GM21717 (cell line): ENCODE data around the gene CALML3.

Experiments
- ATAC-seq: cut with Tn5 transposase; IDR thresholded peaks from one replicate; pipeline ENCODE4 v1.9.1; 2021; ENCODE audit warnings: mild to moderate bottlenecking, moderate library complexity; ENCODE audit not compliant: unreplicated experiment

Gene CALML3

GRCh38 chr10:5565671-5566581 lies 41.2 kb downstream of the CALML3 start:
- no peak for ATAC-seq

- no peak for ATAC-seq
Observed at GRCh38 chr10:5566614-5567013, 41.9 kb downstream of the CALML3 start.

- no peak for ATAC-seq
Observed at GRCh38 chr10:5567477-5567876, 42.7 kb downstream of the CALML3 start.

- ATAC-seq = no peak
Observed at GRCh38 chr10:5568984-5569383, 44.2 kb downstream of the CALML3 start.

- ATAC-seq = no peak
Observed at GRCh38 chr10:5569568-5569967, 44.8 kb downstream of the CALML3 start.

- no peak for ATAC-seq
Observed at GRCh38 chr10:5570007-5570655, 45.4 kb downstream of the CALML3 start.

- ATAC-seq = no peak
Observed at GRCh38 chr10:5570979-5571810, 46.4 kb downstream of the CALML3 start.

- ATAC-seq = no peak
Observed at GRCh38 chr10:5571826-5572225, 47.1 kb downstream of the CALML3 start.

- no peak for ATAC-seq
Observed at GRCh38 chr10:5573319-5573950, 48.7 kb downstream of the CALML3 start.

GRCh38 chr10:5573968-5574641 lies 49.3 kb downstream of the CALML3 start:
- no peak for ATAC-seq

- no peak for ATAC-seq
Observed at GRCh38 chr10:5574642-5575131, 49.9 kb downstream of the CALML3 start.

- no peak for ATAC-seq
Observed at GRCh38 chr10:5575144-5575481, 50.4 kb downstream of the CALML3 start.

- ATAC-seq = no peak
Observed at GRCh38 chr10:5575482-5576153, 50.9 kb downstream of the CALML3 start.

GRCh38 chr10:5576154-5576748 lies 51.5 kb downstream of the CALML3 start:
- ATAC-seq = no peak
